Activated naive CD8-positive, alpha-beta T cell treated with anti-CD3 and anti-CD28 coated beads for 36 hours (primary cell): ENCODE measurements around the gene VWA3B. TPM values are rescaled to one million over a fixed set of nuclear protein-coding genes. Genes with fewer than 3 reads are reported as not detected.
"Not testable (repeated sequence)": the region's sequence is repeated elsewhere in the genome, so short reads cannot be mapped to it uniquely, and the experiment has no call there.

ENCODE experiments used
- DNase-seq: peaks from one replicate; pipeline ENCODE4 v3.0.0; 2021
- H3K27ac Mint-ChIP-seq: one replicate; pipeline ENCODE4 v1.8.0; 2022; ENCODE audit warnings: mild to moderate bottlenecking, moderate library complexity, mixed read lengths
- H3K27me3 Mint-ChIP-seq: one replicate; pipeline ENCODE4 v1.8.0; 2022; ENCODE audit warnings: mild to moderate bottlenecking, mixed read lengths
- H3K36me3 Mint-ChIP-seq: one replicate; pipeline ENCODE4 v1.8.0; 2021; ENCODE audit warnings: mild to moderate bottlenecking, mixed read lengths
- H3K4me1 Mint-ChIP-seq: one replicate; pipeline ENCODE4 v1.8.0; 2021; ENCODE audit warnings: mixed read lengths
- H3K4me3 Mint-ChIP-seq: one replicate; pipeline ENCODE4 v1.8.0; 2022; ENCODE audit warnings: mild to moderate bottlenecking, moderate library complexity, mixed read lengths
- H3K9me3 Mint-ChIP-seq: one replicate; pipeline ENCODE4 v1.8.0; 2022; ENCODE audit warnings: mixed read lengths
- total RNA-seq, 2 experiments: library from RNA; stranded (reverse); gene quantifications; one replicate each; pipeline ENCODE4 v1.2.3, GENCODE V29; 2021

Gene VWA3B
- total RNA-seq, 2 experiments from 2014 or later = not detected

GRCh38 chr2:98314251-98314650 lies 227.3 kb downstream of the VWA3B start:
- Mint-ChIP-seq H3K27ac (no peak overlapping the region), H3K4me1 (no peaks in the 10 kb centered on the region), H3K4me3 (no peak overlapping the region), H3K36me3 (no peaks in the 10 kb centered on the region), H3K9me3 (peaks cover 2% of the 10 kb centered on the region), H3K27me3 (peaks cover 37% of the 10 kb centered on the region)
- DNase-seq = no peak

GRCh38 chr2:98315957-98316356 lies 229.0 kb downstream of the VWA3B start:
- no peak overlapping the region for H3K4me3 Mint-ChIP-seq
- no peak overlapping the region for H3K27ac Mint-ChIP-seq
- H3K4me1 Mint-ChIP-seq = no peaks in the 10 kb centered on the region
- H3K9me3 Mint-ChIP-seq = peaks cover 13% of the 10 kb centered on the region
- peaks cover 21% of the 10 kb centered on the region for H3K27me3 Mint-ChIP-seq
- H3K36me3 Mint-ChIP-seq = peaks cover 4% of the 10 kb centered on the region
- no peak for DNase-seq

GRCh38 chr2:98317214-98317613 lies 230.2 kb downstream of the VWA3B start:
- Mint-ChIP-seq H3K9me3 (peaks cover 15% of the 10 kb centered on the region), H3K27me3 (peaks cover 16% of the 10 kb centered on the region), H3K4me3 (no peak overlapping the region), H3K27ac (no peak overlapping the region), H3K36me3 (peaks cover 4% of the 10 kb centered on the region), H3K4me1 (no peaks in the 10 kb centered on the region)
- no peak for DNase-seq

GRCh38 chr2:98320171-98320570 lies 233.2 kb downstream of the VWA3B start:
- Mint-ChIP-seq H3K9me3 (peaks cover 23% of the 10 kb centered on the region), H3K27me3 (peaks cover 21% of the 10 kb centered on the region)
- not testable (repeated sequence) for H3K4me3 Mint-ChIP-seq, H3K36me3 Mint-ChIP-seq, H3K4me1 Mint-ChIP-seq, DNase-seq, H3K27ac Mint-ChIP-seq

GRCh38 chr2:98324181-98324580 lies 237.2 kb downstream of the VWA3B start:
- H3K36me3 Mint-ChIP-seq = peaks cover 4% of the 10 kb centered on the region
- DNase-seq = no peak
- peaks cover 12% of the 10 kb centered on the region for H3K27me3 Mint-ChIP-seq
- no peak overlapping the region for H3K27ac Mint-ChIP-seq
- H3K4me3 Mint-ChIP-seq = no peak overlapping the region
- H3K4me1 Mint-ChIP-seq = no peaks in the 10 kb centered on the region
- H3K9me3 Mint-ChIP-seq = peaks cover 24% of the 10 kb centered on the region

GRCh38 chr2:98327776-98328175 lies 240.8 kb downstream of the VWA3B start:
- Mint-ChIP-seq H3K27ac (no peak overlapping the region), H3K27me3 (peaks cover 12% of the 10 kb centered on the region), H3K4me3 (no peak overlapping the region), H3K36me3 (no peaks in the 10 kb centered on the region), H3K9me3 (peaks cover 11% of the 10 kb centered on the region), H3K4me1 (no peaks in the 10 kb centered on the region)
- no peak for DNase-seq

GRCh38 chr2:98329549-98329948 lies 242.6 kb downstream of the VWA3B start:
- DNase-seq = no peak
- Mint-ChIP-seq H3K27ac (no peak overlapping the region), H3K4me1 (no peaks in the 10 kb centered on the region), H3K36me3 (no peaks in the 10 kb centered on the region), H3K27me3 (peaks cover under 1% of the 10 kb centered on the region), H3K9me3 (peaks cover 3% of the 10 kb centered on the region), H3K4me3 (no peak overlapping the region)

GRCh38 chr2:98332989-98333388 lies 246.0 kb downstream of the VWA3B start:
- DNase-seq = no peak
- no peaks in the 10 kb centered on the region for H3K4me1 Mint-ChIP-seq
- H3K27ac Mint-ChIP-seq = no peak overlapping the region
- no peaks in the 10 kb centered on the region for H3K36me3 Mint-ChIP-seq
- H3K27me3 Mint-ChIP-seq = peaks cover 7% of the 10 kb centered on the region
- H3K9me3 Mint-ChIP-seq = peaks cover 2% of the 10 kb centered on the region
- no peak overlapping the region for H3K4me3 Mint-ChIP-seq

GRCh38 chr2:98333922-98334321 lies 247.0 kb downstream of the VWA3B start:
- peaks cover 12% of the 10 kb centered on the region for H3K27me3 Mint-ChIP-seq
- no peak overlapping the region for H3K27ac Mint-ChIP-seq
- H3K4me1 Mint-ChIP-seq = no peaks in the 10 kb centered on the region
- H3K9me3 Mint-ChIP-seq = peaks cover 3% of the 10 kb centered on the region
- no peaks in the 10 kb centered on the region for H3K36me3 Mint-ChIP-seq
- DNase-seq = no peak
- no peak overlapping the region for H3K4me3 Mint-ChIP-seq

GRCh38 chr2:98334439-98335078 lies 247.6 kb downstream of the VWA3B start:
- no peaks in the 10 kb centered on the region for H3K4me1 Mint-ChIP-seq

GRCh38 chr2:98335271-98335670 lies 248.3 kb downstream of the VWA3B start:
- no peak overlapping the region for H3K4me3 Mint-ChIP-seq
- H3K4me1 Mint-ChIP-seq = no peaks in the 10 kb centered on the region
- H3K27ac Mint-ChIP-seq = no peak overlapping the region
- H3K27me3 Mint-ChIP-seq = peaks cover 17% of the 10 kb centered on the region
- no peaks in the 10 kb centered on the region for H3K36me3 Mint-ChIP-seq
- peaks cover 3% of the 10 kb centered on the region for H3K9me3 Mint-ChIP-seq
- no peak for DNase-seq

More at GRCh38 chr2:98334439-98335078, 247.6 kb downstream of the VWA3B start:
- no peak for DNase-seq
- H3K36me3 Mint-ChIP-seq = no peaks in the 10 kb centered on the region
- H3K27me3 Mint-ChIP-seq = peaks cover 17% of the 10 kb centered on the region
- no peak overlapping the region for H3K4me3 Mint-ChIP-seq
- H3K9me3 Mint-ChIP-seq = peaks cover 3% of the 10 kb centered on the region
- H3K27ac Mint-ChIP-seq = no peak overlapping the region

GRCh38 chr2:98341241-98341640 lies 254.3 kb downstream of the VWA3B start:
- no peak overlapping the region for H3K27ac Mint-ChIP-seq
- peaks cover 1% of the 10 kb centered on the region for H3K4me1 Mint-ChIP-seq
- no peaks in the 10 kb centered on the region for H3K36me3 Mint-ChIP-seq
- no peak for DNase-seq
- H3K27me3 Mint-ChIP-seq = peaks cover 39% of the 10 kb centered on the region
- H3K9me3 Mint-ChIP-seq = peaks cover 3% of the 10 kb centered on the region
- no peak overlapping the region for H3K4me3 Mint-ChIP-seq

GRCh38 chr2:98343285-98343684 lies 256.3 kb downstream of the VWA3B start:
- H3K27ac Mint-ChIP-seq = no peak overlapping the region
- H3K36me3 Mint-ChIP-seq = no peaks in the 10 kb centered on the region
- H3K27me3 Mint-ChIP-seq = peaks cover 58% of the 10 kb centered on the region
- H3K4me1 Mint-ChIP-seq = peaks cover 6% of the 10 kb centered on the region
- H3K9me3 Mint-ChIP-seq = peaks cover 1% of the 10 kb centered on the region
- no peak for DNase-seq
- H3K4me3 Mint-ChIP-seq = no peak overlapping the region

GRCh38 chr2:98346311-98347236 lies 259.6 kb downstream of the VWA3B start, which contains the start of gene CNGA3:
CNGA3 (plus strand) TSS chr2:98346456; CDS start chr2:98369976, 23,520 bp downstream.
- H3K4me1 Mint-ChIP-seq = peaks cover 6% of the 10 kb centered on the region
- peaks cover 78% of the 10 kb centered on the region for H3K27me3 Mint-ChIP-seq
- H3K4me3 Mint-ChIP-seq = no peak within 1 kb of the TSS

GRCh38 chr2:98347298-98348065 lies 260.5 kb downstream of the VWA3B start:
- peaks cover 2% of the 10 kb centered on the region for H3K36me3 Mint-ChIP-seq
- H3K4me1 Mint-ChIP-seq = peaks cover 6% of the 10 kb centered on the region
- DNase-seq = no peak
- H3K9me3 Mint-ChIP-seq = peaks cover 4% of the 10 kb centered on the region
- H3K4me3 Mint-ChIP-seq = no peak overlapping the region
- H3K27ac Mint-ChIP-seq = no peak overlapping the region
- peaks cover 75% of the 10 kb centered on the region for H3K27me3 Mint-ChIP-seq

More at GRCh38 chr2:98346311-98347236, 259.6 kb downstream of the VWA3B start, which contains the start of gene CNGA3:
- peak; percentile 35 for DNase-seq
- H3K36me3 Mint-ChIP-seq = no peaks in the 10 kb centered on the region
- H3K9me3 Mint-ChIP-seq = peaks cover 4% of the 10 kb centered on the region
- H3K27ac Mint-ChIP-seq = no peak within 1 kb of the TSS
